SK-N-SH (cell line): ENCODE results near the gene MAP1LC3A. TPM values are rescaled to one million over a fixed set of nuclear protein-coding genes. Genes with fewer than 3 reads are reported as not detected.

Source experiments
- CTCF ChIA-PET: fragments of 300-600, 350-600 bp; formaldehyde crosslinking; extraction: SDS; loops from one replicate; lab custom pipeline; 2021; lab: Yijun Ruan, JAX
- POLR2A ChIA-PET: fragments of 350-600 bp; sonication (Branson Sonifier 250); formaldehyde crosslinking; extraction: SDS; loops from one replicate; lab custom pipeline; 2020; ENCODE audit warnings: antibody characterized with exemption, inconsistent platforms; lab: Yijun Ruan, JAX
- DNase-seq: peaks from one replicate; pipeline ENCODE4 v3.0.0; 2012
- H2AFZ ChIP-seq: fragments of 200-600 bp; sonication (generic); 2 replicates; pipeline ENCODE4 v1.8.1; 2016; ENCODE audit warnings: antibody characterized with exemption, mild to moderate bottlenecking, low read depth
- H3F3A ChIP-seq: fragments of 200-600 bp; sonication (generic); replicated peaks from 2 replicates; pipeline ENCODE3; 2016; ENCODE audit warnings: antibody characterized with exemption, mild to moderate bottlenecking; ENCODE audit not compliant: insufficient read depth
- H3K27ac ChIP-seq, 2 experiments: fragments of 200-500 bp in 1 of 2; fragments of 200-600 bp in 1 of 2; sonication (Bioruptor generic) in 1 of 2; sonication (generic), shearing (Covaris generic) in 1 of 2; 2 replicates each; pipeline versions ENCODE4 v1.5.1 to v1.6.1; 2014 to 2016; ENCODE audit warnings: low read depth in 2 of 2, inconsistent platforms in 1 of 2, low read length in 1 of 2, mild to moderate bottlenecking in 1 of 2, mixed read lengths in 1 of 2
- H3K27me3 ChIP-seq: fragments of 200-600 bp; sonication (generic), shearing (Covaris generic); 2 replicates; pipeline ENCODE4 v1.6.1; 2016; ENCODE audit warnings: mixed run types; ENCODE audit not compliant: insufficient read depth
- H3K36me3 ChIP-seq, 2 experiments: fragments of 200-500 bp in 1 of 2; fragments of 200-600 bp in 1 of 2; sonication (Bioruptor generic) in 1 of 2; sonication (generic) in 1 of 2; replicated peaks in 1 of 2; 2 replicates each; pipeline versions ENCODE3 to v1.5.1; 2014 to 2016; ENCODE audit warnings: low read length in 1 of 2, mild to moderate bottlenecking in 1 of 2; ENCODE audit not compliant: insufficient read depth in 2 of 2, control insufficient read depth in 1 of 2
- H3K4me1 ChIP-seq, 2 experiments: fragments of 200-500 bp in 1 of 2; fragments of 200-600 bp in 1 of 2; sonication (Bioruptor generic) in 1 of 2; sonication (generic), shearing (Covaris generic) in 1 of 2; 2 replicates each; pipeline versions ENCODE4 v1.5.1 to v1.6.1; 2014 to 2016; ENCODE audit warnings: low read depth in 1 of 2, low read length in 1 of 2, mixed run types in 1 of 2; ENCODE audit not compliant: insufficient read depth in 2 of 2, control insufficient read depth in 1 of 2
- H3K4me2 ChIP-seq: fragments of 200-600 bp; sonication (generic), shearing (Covaris generic); 2 replicates; pipeline ENCODE4 v1.6.1; 2017; ENCODE audit warnings: mixed run types
- H3K4me3 ChIP-seq, 2 experiments: fragments of 200-500 bp in 1 of 2; fragments of 200-600 bp in 1 of 2; sonication (Bioruptor generic) in 1 of 2; sonication (generic), shearing (Covaris generic) in 1 of 2; 2 replicates each; pipeline versions ENCODE4 v1.5.1 to v1.8.1; 2014 to 2016; ENCODE audit warnings: low read depth in 2 of 2, inconsistent platforms in 1 of 2, low read length in 1 of 2, mild to moderate bottlenecking in 1 of 2, mixed read lengths in 1 of 2, moderate library complexity in 1 of 2
- H3K79me2 ChIP-seq: fragments of 200-600 bp; sonication (generic); 2 replicates; pipeline ENCODE4 v1.8.1; 2017; ENCODE audit warnings: mild to moderate bottlenecking; ENCODE audit not compliant: insufficient read depth
- H3K9ac ChIP-seq: fragments of 200-600 bp; sonication (generic); 2 replicates; pipeline ENCODE4 v1.6.1; 2017; ENCODE audit warnings: mixed run types
- H3K9me2 ChIP-seq: fragments of 200-600 bp; sonication (generic); 2 replicates; pipeline ENCODE4 v1.6.1; 2017; ENCODE audit warnings: mixed run types
- H3K9me3 ChIP-seq: fragments of 200-600 bp; sonication (generic); 2 replicates; pipeline ENCODE4 v1.6.1; 2017; ENCODE audit warnings: mixed run types, mild to moderate bottlenecking, moderate library complexity
- H4K20me1 ChIP-seq: fragments of 200-600 bp; sonication (generic); 2 replicates; pipeline ENCODE4 v1.6.1; 2017; ENCODE audit warnings: mild to moderate bottlenecking, mixed run types; ENCODE audit not compliant: insufficient read depth
- CHD2 ChIP-seq: fragments of 150-350 bp; IDR thresholded peaks from 2 replicates; pipeline ENCODE4 v1.6.1; 2018; ENCODE audit warnings: low read length; ENCODE audit not compliant: partially characterized antibody
- EP300 ChIP-seq, 2 experiments: IDR thresholded peaks; 2 replicates each; pipeline versions ENCODE4 v1.4.0 to v1.6.1; 2012; ENCODE audit warnings: borderline replicate concordance in 1 of 2, low read depth in 1 of 2, low read length in 1 of 2
- EZH2phosphoT487 ChIP-seq: fragments of 200-600 bp; sonication (generic); IDR thresholded peaks from 2 replicates; pipeline ENCODE4 v1.6.1; 2017; ENCODE audit warnings: low read depth, mixed run types, mild to moderate bottlenecking, antibody characterized with exemption, moderate library complexity, borderline replicate concordance
- FOSL2 ChIP-seq: IDR thresholded peaks from 2 replicates; pipeline ENCODE4 v1.4.0; 2012; ENCODE audit warnings: low read depth, mild to moderate bottlenecking, moderate library complexity, borderline replicate concordance
- GABPA ChIP-seq: IDR thresholded peaks from 2 replicates; pipeline ENCODE4 v1.4.0; 2012; ENCODE audit warnings: low read depth, mild to moderate bottlenecking
- GATA2 ChIP-seq: sonication (generic); formaldehyde crosslinking; IDR thresholded peaks from 2 replicates; pipeline ENCODE4 v1.5.0; 2020; ENCODE audit warnings: mild to moderate bottlenecking, missing genetic modification reagents
- JUND ChIP-seq: IDR thresholded peaks from 2 replicates; pipeline ENCODE4 v1.4.0; 2012
- MEF2A ChIP-seq: IDR thresholded peaks from 2 replicates; pipeline ENCODE4 v1.4.0; 2012; ENCODE audit warnings: low read depth, borderline replicate concordance
- NRF1 ChIP-seq: IDR thresholded peaks from 2 replicates; pipeline ENCODE4 v1.6.1; 2012; ENCODE audit warnings: low read depth, mild to moderate bottlenecking, low read length
- PBX3 ChIP-seq: IDR thresholded peaks from 2 replicates; pipeline ENCODE4; 2012
- RAD21 ChIP-seq: IDR thresholded peaks from 2 replicates; pipeline ENCODE4 v1.6.1; 2012; ENCODE audit warnings: mild to moderate bottlenecking, low read length
- RCOR1 ChIP-seq: fragments of 150-350 bp; IDR thresholded peaks from 2 replicates; pipeline ENCODE4 v1.6.1; 2017; ENCODE audit warnings: antibody characterized with exemption, low read length
- RXRA ChIP-seq: IDR thresholded peaks from 2 replicates; pipeline ENCODE4 v1.4.0; 2012; ENCODE audit warnings: low read depth, mild to moderate bottlenecking, borderline replicate concordance
- TCF12 ChIP-seq: IDR thresholded peaks from 2 replicates; pipeline ENCODE4 v1.4.0; 2012
- USF1 ChIP-seq: IDR thresholded peaks from 2 replicates; pipeline ENCODE4 v1.4.0; 2012; ENCODE audit warnings: low read depth, borderline replicate concordance
- USF2 ChIP-seq: fragments of 150-350 bp; IDR thresholded peaks from 2 replicates; pipeline ENCODE4 v1.6.1; 2017; ENCODE audit warnings: antibody characterized with exemption, low read length, low read depth, borderline replicate concordance
- WGBS: methylation state at CpG from one replicate; pipeline ENCODE4 v1.1.6; 2017; ENCODE audit warnings: low lambda C conversion rate; 5-methylcytosine and 5-hydroxymethylcytosine counted together
- polyA plus RNA-seq, 3 experiments: library from polyadenylated mRNA; depleted of rRNA; stranded (reverse); fragments of >200 nt; gene quantifications; 2 replicates each; pipeline ENCODE4 v1.2.3, GENCODE V29; 2012

MAP1LC3A gene
- polyA plus RNA-seq, 1 of the 3 experiments (the other 2 are of a cell fraction) = 24.9 TPM

GRCh38 chr20:34581341-34582184, 23.0 kb downstream of the MAP1LC3A start (continued):
- TF ChIP-seq USF2 (no peak), USF1 (no peak), CHD2 (no peak), GATA2 (CRISPR knock-in tag) (no peak), EZH2phosphoT487 (no peak), GABPA (no peak), EP300 (IDR thresholded peaks at IDR 0.05; ENCODE audit: borderline replicate concordance in 1 of 2, low read depth in 1 of 2, low read length in 1 of 2) (no peak)

GRCh38 chr20:34582221-34582620, 23.7 kb downstream of the MAP1LC3A start:
- 0 out of 2 replicates have a peak overlapping the region, but pooled peaks have one; percentile 1 for H3K9ac ChIP-seq
- peak overlapping the region in 1 of 2 experiments; percentile 32; a peak in 2 of 4 replicates for H3K27ac ChIP-seq
- WGBS = 94% methylated on average over 4 of the region's 4 CpGs
- no peaks in the 10 kb centered on the region for H3K9me2 ChIP-seq
- ChIA-PET POLR2A (interaction anchor here (1.0 kb wide), 1 partner anchor 24 kb away, joined by 5 read pairs; the partner anchor contains the start of gene MAP1LC3A), CTCF (interaction anchor here (0.9 to 1.2 kb wide), 2 partner anchors 123 to 326 kb away, joined by 3 read pairs; no protein-coding TSS in a partner anchor)
- H3K36me3 ChIP-seq = peaks cover 0 to 2% of the 10 kb centered on the region in 2 experiments
- DNase-seq = no peak
- no peaks in the 10 kb centered on the region for H3F3A ChIP-seq
- no peaks in the 10 kb centered on the region for H3K79me2 ChIP-seq
- H3K27me3 ChIP-seq = no peaks in the 10 kb centered on the region
- no peaks in the 10 kb centered on the region for H3K9me3 ChIP-seq
- peaks cover 0 to 15% of the 10 kb centered on the region in 2 experiments; a peak in 3 of 4 replicates for H3K4me1 ChIP-seq
- no peak overlapping the region for H3K4me3 ChIP-seq
- no peak for TF ChIP-seq JUND
- no peak for TF ChIP-seq EP300 (IDR thresholded peaks at IDR 0.05; ENCODE audit: borderline replicate concordance in 1 of 2, low read depth in 1 of 2, low read length in 1 of 2)
- TF ChIP-seq FOSL2 = no peak
- no peak for TF ChIP-seq RCOR1
- TF ChIP-seq PBX3 = no peak
- no peak for TF ChIP-seq TCF12
- no peak for TF ChIP-seq NRF1
- TF ChIP-seq MEF2A = no peak
- no peak for TF ChIP-seq RAD21
- no peak for TF ChIP-seq GABPA
- TF ChIP-seq RXRA = no peak
- H4K20me1 ChIP-seq = no peaks in the 10 kb centered on the region
- H3K4me2 ChIP-seq = no peak overlapping the region
- 0 out of 2 replicates have a peak overlapping the region, but pooled peaks have one; percentile 63 for H2AFZ ChIP-seq
